ENCODE data around the gene OR10A3. TPM values are rescaled to one million over a fixed set of nuclear protein-coding genes. Genes with fewer than 3 reads are reported as not detected.

OR10A3 gene
- total and polyA plus RNA-seq, 2 experiments from 2014 or later, result not detected

GRCh38 chr11:7911011-7911410 lies 30.5 kb downstream of the OR10A3 start:
- Histone ChIP-seq H3K4me3 (no peak overlapping the region), H3K36me3 (no peaks in the 10 kb centered on the region), H3K9me3 (ENCODE audit: low read depth) (no peaks in the 10 kb centered on the region), H3K27me3 (no peaks in the 10 kb centered on the region), H3K27ac (no peak overlapping the region), H3K4me1 (ENCODE audit: low read depth) (no peaks in the 10 kb centered on the region)
- DNase-seq (ENCODE audit: low read depth in 1 of 2, low spot score in 1 of 2), result no peak
- TF ChIP-seq CTCF (IDR thresholded peaks at IDR 0.05; ENCODE audit: low read depth, low read length), result no peak

GRCh38 chr11:7910286-7910788 lies 31.2 kb downstream of the OR10A3 start:
- no peak for TF ChIP-seq CTCF (IDR thresholded peaks at IDR 0.05; ENCODE audit: low read depth, low read length)

GRCh38 chr11:7909585-7910285 lies 31.8 kb downstream of the OR10A3 start:
- Histone ChIP-seq H3K4me1 (ENCODE audit: low read depth) (no peaks in the 10 kb centered on the region), H3K4me3 (no peak overlapping the region), H3K9me3 (ENCODE audit: low read depth) (no peaks in the 10 kb centered on the region), H3K36me3 (no peaks in the 10 kb centered on the region), H3K27me3 (no peaks in the 10 kb centered on the region), H3K27ac (no peak overlapping the region)
- DNase-seq (ENCODE audit: low read depth in 1 of 2, low spot score in 1 of 2), result no peak
- TF ChIP-seq CTCF (IDR thresholded peaks at IDR 0.05; ENCODE audit: low read depth, low read length), result no peak

More at GRCh38 chr11:7910286-7910788, 31.2 kb downstream of the OR10A3 start:
- no peaks in the 10 kb centered on the region for H3K27me3 ChIP-seq
- no peaks in the 10 kb centered on the region for H3K36me3 ChIP-seq
- H3K9me3 ChIP-seq (ENCODE audit: low read depth), result no peaks in the 10 kb centered on the region
- DNase-seq (ENCODE audit: low read depth in 1 of 2, low spot score in 1 of 2), result no peak
- no peak overlapping the region for H3K27ac ChIP-seq
- H3K4me3 ChIP-seq, result no peak overlapping the region
- no peaks in the 10 kb centered on the region for H3K4me1 ChIP-seq (ENCODE audit: low read depth)

- Histone ChIP-seq H3K4me1 (ENCODE audit: low read depth) (no peaks in the 10 kb centered on the region), H3K27ac (no peak overlapping the region), H3K27me3 (no peaks in the 10 kb centered on the region), H3K9me3 (ENCODE audit: low read depth) (no peaks in the 10 kb centered on the region), H3K36me3 (no peaks in the 10 kb centered on the region), H3K4me3 (no peak overlapping the region)
- DNase-seq (ENCODE audit: low read depth in 1 of 2, low spot score in 1 of 2), result no peak
- TF ChIP-seq CTCF (IDR thresholded peaks at IDR 0.05; ENCODE audit: low read depth, low read length), result no peak
Observed at GRCh38 chr11:7907121-7907520, 34.4 kb downstream of the OR10A3 start.

GRCh38 chr11:7906481-7906880 lies 35.0 kb downstream of the OR10A3 start:
- Histone ChIP-seq H3K36me3 (no peaks in the 10 kb centered on the region), H3K27me3 (no peaks in the 10 kb centered on the region), H3K4me1 (ENCODE audit: low read depth) (no peaks in the 10 kb centered on the region), H3K27ac (no peak overlapping the region), H3K4me3 (no peak overlapping the region), H3K9me3 (ENCODE audit: low read depth) (no peaks in the 10 kb centered on the region)
- DNase-seq (ENCODE audit: low read depth in 1 of 2, low spot score in 1 of 2), result no peak
- TF ChIP-seq CTCF (IDR thresholded peaks at IDR 0.05; ENCODE audit: low read depth, low read length), result no peak
